RKO (cell line): ENCODE results near the gene MOCS2.
"Not testable (repeated sequence)": the region's sequence is repeated elsewhere in the genome, so short reads cannot be mapped to it uniquely, and the experiment has no call there.

Experiments used
- DNase-seq: peaks from one replicate; pipeline ENCODE4 v3.0.0-alpha.2; 2016; ENCODE audit warnings: low spot score

Gene MOCS2

GRCh38 chr5:53109443-53110127, at the start of gene MOCS2:
MOCS2 (minus strand) TSS chr5:53109757; CDS start chr5:53107174, 2,583 bp downstream.
- DNase-seq, result peak; percentile 92

GRCh38 chr5:53151713-53152458, 42.3 kb upstream of the MOCS2 start:
- peak; percentile 25 for DNase-seq

GRCh38 chr5:53133020-53133419, 23.5 kb upstream of the MOCS2 start:
- DNase-seq, result no peak

- no peak for DNase-seq
Measured at GRCh38 chr5:53130266-53130665, 20.7 kb upstream of the MOCS2 start.

- no peak for DNase-seq
Measured at GRCh38 chr5:53128481-53128880, 18.9 kb upstream of the MOCS2 start.

GRCh38 chr5:53127107-53127506, 17.6 kb upstream of the MOCS2 start:
- no peak for DNase-seq

GRCh38 chr5:53126521-53126920, 17.0 kb upstream of the MOCS2 start:
- DNase-seq, result no peak

- peak; percentile 20 for DNase-seq
Measured at GRCh38 chr5:53123702-53124101, 14.1 kb upstream of the MOCS2 start.

- no peak for DNase-seq
Measured at GRCh38 chr5:53120165-53120564, 10.6 kb upstream of the MOCS2 start.

GRCh38 chr5:53118879-53119278, 9.3 kb upstream of the MOCS2 start:
- no peak for DNase-seq

- DNase-seq, result no peak
Measured at GRCh38 chr5:53116597-53116996, 7.0 kb upstream of the MOCS2 start.

GRCh38 chr5:53114988-53115387, 5.4 kb upstream of the MOCS2 start:
- DNase-seq, result peak; percentile 37

- no peak for DNase-seq
Measured at GRCh38 chr5:53113947-53114346, 4.4 kb upstream of the MOCS2 start.

GRCh38 chr5:53112909-53113308, 3.4 kb upstream of the MOCS2 start:
- DNase-seq, result no peak

GRCh38 chr5:53112307-53112706, 2.8 kb upstream of the MOCS2 start:
- not testable (repeated sequence) for DNase-seq

GRCh38 chr5:53111139-53111538, 1.6 kb upstream of the MOCS2 start:
- no peak for DNase-seq

- DNase-seq, result no peak
Measured at GRCh38 chr5:53110156-53110555, 599 bp upstream of the MOCS2 start.

- DNase-seq, result peak; percentile 55
Measured at GRCh38 chr5:53109056-53109442, 508 bp downstream of the MOCS2 start.

GRCh38 chr5:53105611-53106300, 3.8 kb downstream of the MOCS2 start:
- DNase-seq, result no peak

GRCh38 chr5:53100606-53101005, 9.0 kb downstream of the MOCS2 start:
- DNase-seq, result no peak

- DNase-seq, result no peak
Measured at GRCh38 chr5:53099546-53099945, 10.0 kb downstream of the MOCS2 start.

- DNase-seq, result peak; percentile 67
Measured at GRCh38 chr5:53095931-53096525, 13.5 kb downstream of the MOCS2 start.

- DNase-seq, result no peak
Measured at GRCh38 chr5:53095217-53095616, 14.3 kb downstream of the MOCS2 start.
